Endothelial cell (in vitro differentiated cells): ENCODE results near the gene GPC3. TPM values are rescaled to one million over a fixed set of nuclear protein-coding genes. Genes with fewer than 3 reads are reported as not detected.
"Not testable (repeated sequence)": the region's sequence is repeated elsewhere in the genome, so short reads cannot be mapped to it uniquely, and the experiment has no call there.

Source experiments
- DNase-seq: peaks from one replicate; pipeline ENCODE4 v3.0.0; 2021; ENCODE audit warnings: low spot score
- H3K27ac Mint-ChIP-seq: one replicate; pipeline ENCODE4 v1.8.0; 2021; ENCODE audit warnings: mixed read lengths, inconsistent platforms; ENCODE audit not compliant: unreplicated experiment
- H3K27me3 Mint-ChIP-seq: one replicate; pipeline ENCODE4 v1.8.0; 2021; ENCODE audit warnings: mild to moderate bottlenecking, moderate library complexity, mixed read lengths, inconsistent platforms; ENCODE audit not compliant: unreplicated experiment
- H3K36me3 Mint-ChIP-seq: one replicate; pipeline ENCODE4 v1.8.0; 2021; ENCODE audit warnings: mild to moderate bottlenecking, low read depth, mixed read lengths, inconsistent platforms; ENCODE audit not compliant: unreplicated experiment
- H3K4me1 Mint-ChIP-seq: one replicate; pipeline ENCODE4 v1.8.0; 2021; ENCODE audit warnings: mild to moderate bottlenecking, mixed read lengths, inconsistent platforms; ENCODE audit not compliant: unreplicated experiment
- H3K4me3 Mint-ChIP-seq: one replicate; pipeline ENCODE4 v1.8.0; 2021; ENCODE audit warnings: mild to moderate bottlenecking, mixed read lengths, inconsistent platforms; ENCODE audit not compliant: unreplicated experiment
- H3K9me3 Mint-ChIP-seq: one replicate; pipeline ENCODE4 v1.8.0; 2021; ENCODE audit warnings: mixed read lengths, inconsistent platforms; ENCODE audit not compliant: unreplicated experiment
- total RNA-seq: library from RNA; stranded (reverse); fragmentation: NEBNext Ultra II Directional; extraction: Animal tissue kit (Norgen Biotek cat#: 25700); gene quantifications from one replicate; pipeline ENCODE4 v1.2.1, GENCODE V29; 2021; ENCODE audit not compliant: unreplicated experiment
- TF ChIP-seq, protein P1 (sequence below): fragments of 200-600 bp; sonication (generic); IDR thresholded peaks from one replicate; pipeline ENCODE4 v1.5.0; 2021; ENCODE audit warnings: antibody characterized with exemption; ENCODE audit not compliant: unreplicated experiment

The GPC3 gene
- total RNA-seq, 1 donor from 2014 or later = 4.7 TPM

DNA sequence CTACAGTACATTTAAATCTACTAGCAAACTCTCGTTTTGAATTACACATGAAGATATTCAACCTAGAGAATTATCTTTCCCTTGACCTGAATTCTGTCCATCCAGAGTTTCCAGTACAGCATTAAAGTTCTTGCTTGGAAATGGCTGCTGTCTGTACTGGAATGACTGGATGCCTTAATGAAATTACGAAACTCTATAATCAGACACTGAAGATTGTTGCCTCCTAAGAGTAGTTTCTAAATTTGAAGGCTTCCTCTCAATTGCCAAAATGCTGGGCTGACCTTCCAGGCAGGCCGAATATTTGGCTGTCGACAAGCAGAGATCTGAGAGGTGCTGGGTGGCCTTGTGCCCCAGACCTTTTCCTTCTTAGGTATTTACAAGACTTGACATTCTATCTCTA, 355.0 kb downstream of the GPC3 start:
- Mint-ChIP-seq H3K27ac (no peak overlapping the region), H3K9me3 (no peaks in the 10 kb centered on the region), H3K36me3 (no peaks in the 10 kb centered on the region), H3K27me3 (no peaks in the 10 kb centered on the region), H3K4me1 (peaks cover 6% of the 10 kb centered on the region), H3K4me3 (no peak overlapping the region)
- TF ChIP-seq, protein P1, sequence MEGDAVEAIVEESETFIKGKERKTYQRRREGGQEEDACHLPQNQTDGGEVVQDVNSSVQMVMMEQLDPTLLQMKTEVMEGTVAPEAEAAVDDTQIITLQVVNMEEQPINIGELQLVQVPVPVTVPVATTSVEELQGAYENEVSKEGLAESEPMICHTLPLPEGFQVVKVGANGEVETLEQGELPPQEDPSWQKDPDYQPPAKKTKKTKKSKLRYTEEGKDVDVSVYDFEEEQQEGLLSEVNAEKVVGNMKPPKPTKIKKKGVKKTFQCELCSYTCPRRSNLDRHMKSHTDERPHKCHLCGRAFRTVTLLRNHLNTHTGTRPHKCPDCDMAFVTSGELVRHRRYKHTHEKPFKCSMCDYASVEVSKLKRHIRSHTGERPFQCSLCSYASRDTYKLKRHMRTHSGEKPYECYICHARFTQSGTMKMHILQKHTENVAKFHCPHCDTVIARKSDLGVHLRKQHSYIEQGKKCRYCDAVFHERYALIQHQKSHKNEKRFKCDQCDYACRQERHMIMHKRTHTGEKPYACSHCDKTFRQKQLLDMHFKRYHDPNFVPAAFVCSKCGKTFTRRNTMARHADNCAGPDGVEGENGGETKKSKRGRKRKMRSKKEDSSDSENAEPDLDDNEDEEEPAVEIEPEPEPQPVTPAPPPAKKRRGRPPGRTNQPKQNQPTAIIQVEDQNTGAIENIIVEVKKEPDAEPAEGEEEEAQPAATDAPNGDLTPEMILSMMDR = no peak
- no peak for DNase-seq

DNA sequence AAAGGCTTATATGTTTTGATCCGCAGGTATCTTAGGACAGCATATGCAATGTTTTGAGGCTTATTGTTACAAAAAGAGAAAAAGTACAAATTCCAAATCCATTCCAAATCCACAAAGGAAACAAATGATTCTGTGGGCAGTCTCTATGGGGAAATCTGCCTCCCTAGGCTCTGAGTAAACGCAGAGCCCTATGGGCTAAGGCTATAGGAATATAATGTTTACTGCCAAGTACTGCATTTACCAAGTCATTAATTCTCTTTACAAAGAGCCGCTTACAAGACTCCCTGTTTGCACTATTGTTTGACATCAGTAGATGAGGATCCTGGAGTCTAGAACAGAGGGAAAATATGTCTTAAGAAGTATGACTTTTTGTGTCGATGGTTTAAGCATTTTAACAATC, 357.7 kb downstream of the GPC3 start:
- DNase-seq = no peak
- no peak overlapping the region for H3K4me3 Mint-ChIP-seq
- no peaks in the 10 kb centered on the region for H3K27me3 Mint-ChIP-seq
- no peaks in the 10 kb centered on the region for H3K36me3 Mint-ChIP-seq
- H3K9me3 Mint-ChIP-seq = no peaks in the 10 kb centered on the region
- TF ChIP-seq, protein P1 = no peak
- H3K4me1 Mint-ChIP-seq = peaks cover 4% of the 10 kb centered on the region
- H3K27ac Mint-ChIP-seq = no peak overlapping the region

DNA sequence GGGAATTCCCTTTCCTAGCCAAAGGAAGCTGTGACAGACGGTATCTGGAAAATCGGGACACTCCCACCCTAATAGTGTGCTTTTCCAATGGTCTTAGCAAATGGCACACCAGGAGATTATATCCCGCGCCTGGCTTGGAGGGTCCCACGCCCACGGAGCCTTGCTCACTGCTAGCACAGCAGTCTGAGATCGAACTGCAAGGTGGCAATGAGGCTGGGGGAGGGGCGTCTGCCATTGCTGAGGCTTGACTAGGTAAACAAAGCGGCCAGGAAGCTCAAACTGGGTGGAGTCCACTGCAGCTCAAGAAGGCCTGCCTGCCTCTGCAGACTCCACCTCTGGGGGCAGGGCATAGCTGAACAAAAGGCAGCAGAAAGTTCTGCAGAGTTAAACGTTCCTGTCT, 364.0 kb downstream of the GPC3 start:
- H3K4me1 Mint-ChIP-seq, H3K9me3 Mint-ChIP-seq, DNase-seq, H3K36me3 Mint-ChIP-seq, H3K27me3 Mint-ChIP-seq, H3K27ac Mint-ChIP-seq, H3K4me3 Mint-ChIP-seq: not testable (repeated sequence)

DNA sequence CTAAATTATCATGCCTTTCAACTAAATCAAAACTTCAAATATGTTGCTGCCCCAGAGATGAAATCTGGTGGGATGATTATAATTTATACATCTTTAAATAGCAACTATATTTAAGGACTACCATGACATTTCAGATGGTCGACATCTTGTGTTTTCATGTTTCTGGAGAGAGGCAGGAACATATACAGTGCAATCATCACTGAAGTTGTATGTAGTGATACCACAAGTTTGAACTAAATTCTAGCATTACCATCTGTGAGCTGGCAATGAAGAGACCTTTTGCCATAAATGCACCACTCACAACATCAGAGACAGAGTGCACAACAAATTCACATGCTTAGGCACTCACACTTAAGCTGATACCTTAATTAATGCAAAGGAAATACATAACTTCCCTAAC, 373.7 kb downstream of the GPC3 start:
- TF ChIP-seq, protein P1 = no peak
- H3K4me3 Mint-ChIP-seq = no peak overlapping the region
- H3K27ac Mint-ChIP-seq = no peak overlapping the region
- H3K27me3 Mint-ChIP-seq = peaks cover 1% of the 10 kb centered on the region
- no peaks in the 10 kb centered on the region for H3K36me3 Mint-ChIP-seq
- no peaks in the 10 kb centered on the region for H3K4me1 Mint-ChIP-seq
- no peak for DNase-seq
- no peaks in the 10 kb centered on the region for H3K9me3 Mint-ChIP-seq

DNA sequence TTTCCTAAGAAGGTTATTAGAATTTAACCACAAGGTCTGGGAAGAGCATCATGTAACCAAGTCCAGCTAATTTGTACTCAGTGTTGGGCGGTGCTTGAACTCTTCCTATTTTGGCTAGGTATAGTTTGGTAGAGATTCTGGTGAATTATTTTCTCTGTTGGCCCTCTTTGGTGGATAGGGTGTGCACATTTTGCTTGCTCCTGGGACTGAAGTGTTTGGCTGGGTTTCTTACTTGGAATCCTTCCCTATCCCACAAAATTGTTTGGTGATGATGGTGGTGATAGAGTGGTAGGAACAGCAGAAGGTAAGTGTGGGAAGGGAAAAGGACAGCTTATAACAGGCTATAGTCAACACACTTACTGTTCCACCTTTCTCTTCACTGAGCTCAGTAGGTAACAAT, 375.3 kb downstream of the GPC3 start:
- Mint-ChIP-seq H3K4me1 (no peaks in the 10 kb centered on the region), H3K4me3 (no peak overlapping the region), H3K27me3 (no peaks in the 10 kb centered on the region), H3K36me3 (no peaks in the 10 kb centered on the region), H3K27ac (no peak overlapping the region), H3K9me3 (no peaks in the 10 kb centered on the region)
- no peak for DNase-seq
- TF ChIP-seq, protein P1 = no peak

DNA sequence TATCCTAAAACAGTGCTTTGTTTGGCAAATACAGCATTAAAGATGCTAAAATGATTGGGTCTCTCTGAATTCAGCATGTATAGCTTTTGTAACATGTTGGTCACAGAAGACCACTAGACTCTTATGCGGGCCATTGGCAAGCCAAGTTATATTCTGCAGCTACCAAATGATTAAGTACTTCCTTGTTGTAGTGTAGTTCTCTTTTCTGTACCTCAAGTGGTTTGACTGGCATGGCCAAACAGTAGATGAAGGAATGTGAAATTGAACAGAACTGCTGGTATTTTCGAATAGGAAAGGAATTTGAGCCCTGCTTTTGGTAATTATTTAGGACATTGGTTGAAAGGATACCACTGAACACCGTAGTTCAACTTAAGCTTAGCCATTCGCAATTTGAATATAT, 376.2 kb downstream of the GPC3 start:
- Mint-ChIP-seq H3K9me3 (no peaks in the 10 kb centered on the region), H3K27me3 (no peaks in the 10 kb centered on the region), H3K4me1 (no peaks in the 10 kb centered on the region), H3K27ac (no peak overlapping the region), H3K4me3 (no peak overlapping the region), H3K36me3 (no peaks in the 10 kb centered on the region)
- TF ChIP-seq, protein P1 = no peak
- DNase-seq = no peak
